Fibroblast of skin of abdomen (primary cell): Measurements from ENCODE around the gene ABLIM2.

ENCODE experiments used
- DNase-seq: peaks from one replicate; pipeline ENCODE4 v3.0.0-alpha.2; 2013

Gene ABLIM2

GRCh38 chr4:7971881-7972500 is 186.6 kb downstream of the ABLIM2 start:
- no peak for DNase-seq

GRCh38 chr4:7971159-7971631 is 187.4 kb downstream of the ABLIM2 start:
- DNase-seq: no peak

- no peak for DNase-seq
Observed at GRCh38 chr4:7970361-7970946, 188.2 kb downstream of the ABLIM2 start.

GRCh38 chr4:7968262-7968896 is 190.2 kb downstream of the ABLIM2 start:
- DNase-seq: no peak

- DNase-seq: no peak
Observed at GRCh38 chr4:7967501-7968261, 190.9 kb downstream of the ABLIM2 start.

GRCh38 chr4:7967063-7967440 is 191.6 kb downstream of the ABLIM2 start:
- no peak for DNase-seq

- no peak for DNase-seq
Observed at GRCh38 chr4:7966281-7967062, 192.1 kb downstream of the ABLIM2 start.

GRCh38 chr4:7964890-7965662 is 193.5 kb downstream of the ABLIM2 start:
- peak; percentile 62 for DNase-seq

- no peak for DNase-seq
Observed at GRCh38 chr4:7964459-7964858, 194.2 kb downstream of the ABLIM2 start.

- DNase-seq: no peak
Observed at GRCh38 chr4:7963691-7964090, 194.9 kb downstream of the ABLIM2 start.

- DNase-seq: no peak
Observed at GRCh38 chr4:7962609-7963508, 195.8 kb downstream of the ABLIM2 start.

- DNase-seq: peak; percentile 100
Observed at GRCh38 chr4:7960790-7961655, 197.6 kb downstream of the ABLIM2 start.

GRCh38 chr4:7960017-7960789 is 198.4 kb downstream of the ABLIM2 start:
- DNase-seq: peak; percentile 51

- no peak for DNase-seq
Observed at GRCh38 chr4:7959078-7959477, 199.5 kb downstream of the ABLIM2 start.

GRCh38 chr4:7956934-7957656 is 201.5 kb downstream of the ABLIM2 start:
- no peak for DNase-seq

GRCh38 chr4:7956270-7956808 is 202.3 kb downstream of the ABLIM2 start:
- DNase-seq: no peak

- no peak for DNase-seq
Observed at GRCh38 chr4:7955393-7955792, 203.2 kb downstream of the ABLIM2 start.

- DNase-seq: no peak
Observed at GRCh38 chr4:7952615-7953014, 206.0 kb downstream of the ABLIM2 start.
